Muscle layer of colon (tissue), 2 donors: ENCODE data around the gene CAPZB.
"Not testable (repeated sequence)": the region's sequence is repeated elsewhere in the genome, so short reads cannot be mapped to it uniquely, and the experiment has no call there.

Experiments used
- H3K27ac ChIP-seq: one replicate; pipeline ENCODE4 v1.7.0; 2013; ENCODE audit warnings: low read depth, mild to moderate bottlenecking, low read length, moderate library complexity
- H3K27me3 ChIP-seq, 2 donors: one replicate each; pipeline ENCODE4 v1.7.0; 2013; ENCODE audit warnings: low read length in 2 of 2, mild to moderate bottlenecking in 2 of 2; ENCODE audit not compliant: insufficient read depth in 2 of 2, control insufficient read depth in 1 of 2
- H3K36me3 ChIP-seq: one replicate; pipeline ENCODE4 v1.7.0; 2013; ENCODE audit warnings: mild to moderate bottlenecking, low read length; ENCODE audit not compliant: insufficient read depth
- H3K4me1 ChIP-seq: one replicate; pipeline ENCODE4 v1.7.0; 2013; ENCODE audit warnings: mild to moderate bottlenecking, low read length; ENCODE audit not compliant: insufficient read depth
- H3K4me3 ChIP-seq, 2 donors: one replicate each; pipeline ENCODE4 v1.7.0; 2013; ENCODE audit warnings: low read length in 2 of 2, low read depth in 1 of 2, mild to moderate bottlenecking in 1 of 2, moderate library complexity in 1 of 2
- H3K9ac ChIP-seq: one replicate; pipeline ENCODE4 v1.7.0; 2013; ENCODE audit warnings: low read length
- H3K9me3 ChIP-seq: one replicate; pipeline ENCODE4 v1.7.0; 2013; ENCODE audit warnings: mild to moderate bottlenecking, low read length
- donor health status: abdominal sarcoma.
- donor health status: Adenocarcinoma of cecum.

CAPZB gene

GRCh38 chr1:19485362-19486187 is at the start of gene CAPZB:
Gene CAPZB (minus strand): TSS chr1:19485539. CDS start chr1:19485438, 101 bp downstream.
- Histone ChIP-seq H3K27ac (peak within 1 kb of the TSS; percentile 99), H3K4me3 (peak within 1 kb of the TSS; percentile 89 to 97), H3K9me3 (no peaks in the 10 kb centered on the region), H3K4me1 (peaks cover 53% of the 10 kb centered on the region), H3K9ac (peak within 1 kb of the TSS; percentile 97), H3K36me3 (no peaks in the 10 kb centered on the region), H3K27me3 (no peaks in the 10 kb centered on the region)

- Histone ChIP-seq H3K9me3 (no peaks in the 10 kb centered on the region), H3K4me1 (peaks cover 32% of the 10 kb centered on the region), H3K27ac (no peak overlapping the region), H3K9ac (no peak overlapping the region), H3K4me3 (peak overlapping the region in 1 of 2 donors; percentile 20), H3K27me3 (no peaks in the 10 kb centered on the region), H3K36me3 (no peaks in the 10 kb centered on the region)
Observed at GRCh38 chr1:19534281-19534680, 48.9 kb upstream of the CAPZB start.

- Histone ChIP-seq H3K9ac (no peak overlapping the region), H3K27me3 (no peaks in the 10 kb centered on the region), H3K4me1 (peaks cover 32% of the 10 kb centered on the region), H3K27ac (peak overlapping the region; percentile 64), H3K36me3 (no peaks in the 10 kb centered on the region), H3K4me3 (no peak overlapping the region), H3K9me3 (no peaks in the 10 kb centered on the region)
Observed at GRCh38 chr1:19533626-19534025, 48.3 kb upstream of the CAPZB start.

GRCh38 chr1:19532519-19532918 is 47.2 kb upstream of the CAPZB start:
- Histone ChIP-seq H3K4me3 (no peak overlapping the region), H3K36me3 (no peaks in the 10 kb centered on the region), H3K4me1 (peaks cover 32% of the 10 kb centered on the region), H3K27me3 (no peaks in the 10 kb centered on the region), H3K9ac (no peak overlapping the region), H3K9me3 (no peaks in the 10 kb centered on the region), H3K27ac (peak overlapping the region; percentile 76)

GRCh38 chr1:19529664-19530063 is 44.3 kb upstream of the CAPZB start:
- H3K4me1 ChIP-seq, result peaks cover 32% of the 10 kb centered on the region
- no peaks in the 10 kb centered on the region for H3K27me3 ChIP-seq
- H3K9me3 ChIP-seq, result no peaks in the 10 kb centered on the region
- peak overlapping the region in 1 of 2 donors; percentile 20 for H3K4me3 ChIP-seq
- H3K27ac ChIP-seq, result peak overlapping the region; percentile 75
- no peak overlapping the region for H3K9ac ChIP-seq
- H3K36me3 ChIP-seq, result no peaks in the 10 kb centered on the region

GRCh38 chr1:19528438-19528837 is 43.1 kb upstream of the CAPZB start:
- no peaks in the 10 kb centered on the region for H3K36me3 ChIP-seq
- no peaks in the 10 kb centered on the region for H3K27me3 ChIP-seq
- H3K4me3 ChIP-seq, result no peak overlapping the region
- H3K9ac ChIP-seq, result no peak overlapping the region
- no peaks in the 10 kb centered on the region for H3K9me3 ChIP-seq
- peaks cover 22% of the 10 kb centered on the region for H3K4me1 ChIP-seq
- no peak overlapping the region for H3K27ac ChIP-seq

DNA sequence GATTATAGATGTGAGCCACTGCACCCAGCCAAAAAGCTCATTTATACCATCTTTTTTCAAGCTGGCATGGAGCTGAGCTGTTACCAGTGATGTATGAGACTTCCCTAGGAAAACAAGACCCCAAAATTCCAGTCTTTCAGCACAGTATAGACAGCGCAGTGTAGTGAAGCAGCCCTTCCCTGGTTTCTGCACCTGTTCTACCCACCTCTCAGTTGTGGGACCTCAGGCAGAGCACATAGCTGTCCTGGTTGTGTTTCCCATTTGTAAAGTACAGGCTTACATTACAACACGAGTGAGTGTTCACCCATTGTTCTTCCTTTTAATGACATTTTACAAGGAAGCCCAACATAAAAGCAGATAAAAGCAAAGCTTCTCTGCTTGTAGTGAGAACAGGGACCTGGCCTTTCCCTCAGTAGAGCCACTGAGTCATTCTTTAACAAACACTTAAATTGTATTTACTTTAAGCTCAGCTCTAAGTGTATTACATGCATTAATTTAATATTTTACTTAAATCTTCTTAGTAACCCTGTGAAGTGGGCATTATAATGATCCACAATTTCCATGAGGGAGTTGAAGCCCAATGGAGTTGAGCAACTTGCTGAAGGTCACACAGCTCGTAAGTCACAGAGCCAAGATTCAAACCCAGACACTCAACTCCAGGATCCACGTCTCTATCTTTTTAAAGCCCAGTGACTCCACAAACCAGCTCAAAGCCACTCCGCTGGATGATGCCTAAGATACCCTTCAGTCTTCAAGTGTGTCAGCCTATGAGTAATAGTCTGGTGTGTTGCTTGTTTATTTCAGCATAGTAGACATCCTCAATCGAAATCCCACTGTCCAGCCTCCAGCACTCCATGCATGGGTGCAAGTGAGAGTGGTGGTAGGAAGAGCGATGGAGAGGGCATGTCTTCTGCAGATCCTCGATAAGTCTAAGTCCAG is 40.5 kb upstream of the CAPZB start:
- Histone ChIP-seq H3K36me3 (no peaks in the 10 kb centered on the region), H3K4me1 (peaks cover 10% of the 10 kb centered on the region), H3K9ac (no peak overlapping the region), H3K4me3 (no peak overlapping the region), H3K27me3 (no peaks in the 10 kb centered on the region), H3K9me3 (no peaks in the 10 kb centered on the region), H3K27ac (no peak overlapping the region)

DNA sequence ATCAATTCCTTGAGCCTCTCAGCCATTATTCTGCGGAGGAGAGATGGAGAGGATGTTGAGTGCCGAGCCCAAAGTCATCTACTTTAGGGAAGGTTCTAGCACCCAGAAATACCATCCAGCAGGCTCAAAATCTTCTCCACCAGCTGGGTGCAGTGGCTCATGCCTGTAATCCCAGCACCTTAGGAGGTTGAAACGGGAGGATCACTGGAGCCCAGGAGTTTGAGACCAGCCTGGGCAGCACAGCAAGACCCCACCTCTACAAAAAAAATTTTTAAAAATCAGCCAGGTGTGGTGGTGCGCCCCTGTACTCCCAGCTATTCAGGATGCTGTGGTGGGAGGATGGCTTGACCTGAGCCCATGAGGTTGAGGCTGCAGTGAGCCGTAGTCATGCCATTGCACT is 39.5 kb upstream of the CAPZB start:
- H3K36me3 ChIP-seq, result no peaks in the 10 kb centered on the region
- H3K9me3 ChIP-seq, result no peaks in the 10 kb centered on the region
- H3K27me3 ChIP-seq, result no peaks in the 10 kb centered on the region
- H3K4me1 ChIP-seq, result peaks cover 5% of the 10 kb centered on the region
- no peak overlapping the region for H3K27ac ChIP-seq
- no peak overlapping the region for H3K4me3 ChIP-seq
- no peak overlapping the region for H3K9ac ChIP-seq

DNA sequence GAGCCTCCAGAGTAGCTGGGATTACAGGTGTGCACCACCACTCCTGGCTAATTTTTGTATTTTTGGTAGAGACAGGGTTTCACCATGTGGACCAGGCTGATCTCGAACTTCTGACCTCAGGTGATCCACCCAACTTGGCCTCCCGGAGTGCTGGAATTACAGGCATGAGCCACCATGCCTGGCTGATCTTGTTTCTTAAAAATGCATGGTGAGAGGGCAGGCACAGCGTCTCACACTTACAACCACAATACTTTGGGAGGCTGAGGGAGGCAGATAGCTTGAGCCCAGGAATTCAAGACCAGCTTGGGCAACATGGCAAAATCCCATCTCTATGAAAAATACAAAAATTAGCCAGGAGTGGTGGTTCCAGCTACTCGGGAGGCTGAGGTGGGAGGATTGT is 37.2 kb upstream of the CAPZB start:
- not testable (repeated sequence) for H3K4me1 ChIP-seq, H3K27me3 ChIP-seq, H3K9ac ChIP-seq, H3K36me3 ChIP-seq, H3K9me3 ChIP-seq, H3K4me3 ChIP-seq, H3K27ac ChIP-seq

GRCh38 chr1:19521411-19521810 is 36.1 kb upstream of the CAPZB start:
- Histone ChIP-seq H3K36me3 (no peaks in the 10 kb centered on the region), H3K9me3 (no peaks in the 10 kb centered on the region), H3K4me3 (no peak overlapping the region), H3K27me3 (no peaks in the 10 kb centered on the region), H3K27ac (no peak overlapping the region), H3K9ac (no peak overlapping the region), H3K4me1 (no peaks in the 10 kb centered on the region)

- H3K27me3 ChIP-seq, result no peaks in the 10 kb centered on the region
Observed at GRCh38 chr1:19517017-19517416, 31.7 kb upstream of the CAPZB start.

More at GRCh38 chr1:19517017-19517416, 31.7 kb upstream of the CAPZB start:
- Histone ChIP-seq H3K36me3 (no peaks in the 10 kb centered on the region), H3K9me3 (no peaks in the 10 kb centered on the region), H3K4me1 (peaks cover 5% of the 10 kb centered on the region), H3K4me3 (no peak overlapping the region), H3K27ac (no peak overlapping the region), H3K9ac (no peak overlapping the region)
